GM21423 (cell line): ENCODE data around the gene ATOSB.
A peak's percentile ranks its signal among the peaks of the same experiment; 100 is the strongest.
"Not testable (repeated sequence)": the region's sequence is repeated elsewhere in the genome, so short reads cannot be mapped to it uniquely, and the experiment has no call there.

ENCODE experiments used
- ATAC-seq: cut with Tn5 transposase; IDR thresholded peaks from one replicate; pipeline ENCODE4 v1.9.1; 2021; ENCODE audit warnings: mild to moderate bottlenecking, moderate library complexity; ENCODE audit not compliant: unreplicated experiment

Gene ATOSB

GRCh38 chr9:35115680-35116538 is at the start of gene ATOSB:
TSS of gene ATOSB (minus strand) at chr9:35115862. CDS start at chr9:35108274, 7,588 bp downstream.
- ATAC-seq = peak; percentile 54

GRCh38 chr9:35164711-35165110 is 49.0 kb upstream of the ATOSB start:
- no peak for ATAC-seq

DNA sequence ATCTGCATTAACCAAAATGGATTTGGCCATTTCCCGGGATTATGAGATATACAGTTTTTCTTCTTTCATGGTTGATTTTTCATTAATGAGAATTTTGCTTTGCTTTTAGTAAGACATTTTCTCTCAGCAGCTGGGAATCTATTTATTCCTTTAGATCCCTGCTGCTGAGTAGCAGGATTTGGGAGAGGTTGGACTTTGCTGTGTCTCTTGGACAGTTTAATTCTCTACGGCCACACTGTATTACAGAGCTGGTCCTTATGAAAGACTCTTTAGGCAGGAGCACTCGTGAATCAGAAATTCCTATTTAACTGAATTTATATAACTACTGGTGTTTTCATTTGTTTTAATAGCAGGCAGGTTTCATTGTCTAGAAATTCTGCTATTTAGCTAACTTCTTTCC is 47.8 kb upstream of the ATOSB start:
- ATAC-seq = no peak

DNA sequence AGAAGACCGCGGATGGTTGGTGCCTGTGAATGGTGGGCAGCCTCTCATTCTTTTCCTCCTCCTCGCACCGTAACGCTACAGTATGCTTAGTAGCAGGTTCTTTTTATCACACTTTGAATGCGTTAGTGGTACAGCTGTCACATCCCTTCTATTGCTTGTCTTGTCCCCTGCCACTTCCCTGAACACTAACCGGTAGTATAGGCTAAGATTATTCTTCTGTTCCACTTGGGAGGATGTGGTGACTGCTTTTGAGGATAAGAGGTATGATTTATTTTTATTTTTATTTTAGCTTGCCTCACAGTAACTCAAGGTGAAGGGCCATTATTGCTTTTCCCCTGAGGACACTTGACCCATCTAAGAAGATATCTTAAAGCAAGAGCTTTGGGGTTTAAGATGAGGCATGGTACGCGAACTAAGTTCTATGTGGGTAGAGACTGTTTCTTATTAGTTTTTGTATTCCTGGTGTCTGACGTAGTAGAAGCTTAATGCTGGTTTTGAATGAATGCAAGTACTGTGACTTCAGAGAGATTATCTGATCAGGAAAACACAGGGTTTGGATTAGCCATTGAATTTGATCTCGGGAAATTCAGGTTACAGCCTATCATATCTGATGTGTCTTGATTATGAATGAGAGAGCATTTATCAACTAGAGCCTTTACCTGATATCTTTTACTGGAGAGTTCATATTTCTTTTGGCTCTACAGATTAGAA is 47.1 kb upstream of the ATOSB start:
- no peak for ATAC-seq

GRCh38 chr9:35161713-35162604 is 46.3 kb upstream of the ATOSB start, which contains the start of gene UNC13B:
TSS of gene UNC13B (plus strand) at chr9:35162009. CDS start at chr9:35162284, 275 bp downstream.
- peak; percentile 50 for ATAC-seq

GRCh38 chr9:35158501-35159280 is 43.0 kb upstream of the ATOSB start:
- ATAC-seq = no peak

GRCh38 chr9:35157836-35158235 is 42.2 kb upstream of the ATOSB start:
- not testable (repeated sequence) for ATAC-seq

- no peak for ATAC-seq
These were observed 41.1 kb upstream of the ATOSB start for GRCh38 chr9:35156781-35157180.

- ATAC-seq = no peak
These were observed 37.3 kb upstream of the ATOSB start for GRCh38 chr9:35152926-35153325.

DNA sequence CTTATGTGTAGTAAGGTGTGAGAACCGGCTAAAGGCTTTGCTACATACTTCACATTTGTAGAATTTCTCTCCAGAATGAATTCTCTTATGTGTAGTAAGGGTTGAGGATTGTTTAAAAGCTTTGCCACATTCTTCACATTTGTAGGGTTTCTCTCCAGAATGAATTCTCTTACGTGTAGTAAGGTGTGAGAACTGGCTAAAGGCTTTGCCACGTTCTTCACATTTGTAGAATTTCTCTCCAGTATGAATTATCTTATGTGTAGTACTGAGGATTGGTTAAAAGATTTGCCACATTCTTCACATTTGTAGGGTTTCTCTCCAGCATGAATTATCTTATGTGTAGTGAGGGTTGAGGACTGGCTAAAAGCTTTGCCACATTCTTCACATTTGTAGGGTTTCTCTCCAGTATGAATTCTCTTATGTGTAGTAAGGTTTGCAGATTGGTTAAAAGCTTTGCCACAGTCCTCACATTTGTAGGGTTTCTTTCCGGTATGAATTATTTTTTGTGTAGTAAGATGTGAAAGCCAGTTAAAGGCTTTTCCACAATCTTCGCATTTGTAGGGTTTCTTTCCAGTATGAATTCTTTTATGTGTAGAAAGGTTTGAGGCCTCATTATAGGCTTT is 32.4 kb upstream of the ATOSB start:
- not testable (repeated sequence) for ATAC-seq

DNA sequence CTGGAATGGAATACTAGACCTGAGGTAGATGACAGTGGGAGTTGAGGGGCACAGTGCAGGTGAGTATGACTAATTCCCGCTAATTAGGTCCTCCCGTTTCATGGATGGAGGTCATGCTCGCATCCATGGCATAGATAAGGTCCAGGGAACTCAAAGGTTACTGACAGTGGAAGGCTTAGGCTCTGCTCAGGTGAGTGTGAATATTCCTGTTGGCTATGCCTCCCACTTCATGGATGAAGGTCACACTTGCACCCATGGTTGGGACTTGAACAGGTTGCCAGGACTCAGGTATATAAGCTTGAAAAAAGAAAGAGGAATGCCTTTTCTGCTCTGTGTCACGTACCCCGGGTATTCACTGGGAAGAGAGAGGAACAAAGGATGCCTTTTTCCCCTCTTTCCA is 26.4 kb upstream of the ATOSB start:
- ATAC-seq = no peak

- ATAC-seq = no peak
These were observed 24.4 kb upstream of the ATOSB start for GRCh38 chr9:35140093-35140492.

DNA sequence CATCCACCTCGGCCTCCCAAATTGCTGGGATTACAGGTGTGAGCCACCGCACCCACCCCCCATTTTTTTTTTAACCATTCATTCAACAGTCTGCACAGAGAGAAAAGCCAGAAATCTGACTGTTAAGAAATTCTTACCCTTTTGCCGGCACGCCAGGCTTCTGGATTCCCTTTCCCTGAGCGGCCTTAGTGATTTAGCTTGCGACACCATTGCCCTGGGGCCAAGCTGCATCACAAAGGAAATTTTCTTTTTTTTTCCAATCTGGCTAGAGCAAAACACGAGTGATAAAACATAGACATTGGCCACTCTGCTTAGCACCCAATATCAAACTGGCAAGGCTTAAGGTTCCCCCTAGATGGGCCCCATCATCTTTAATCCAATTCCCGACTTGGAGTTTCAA is 21.2 kb upstream of the ATOSB start:
- ATAC-seq = no peak

DNA sequence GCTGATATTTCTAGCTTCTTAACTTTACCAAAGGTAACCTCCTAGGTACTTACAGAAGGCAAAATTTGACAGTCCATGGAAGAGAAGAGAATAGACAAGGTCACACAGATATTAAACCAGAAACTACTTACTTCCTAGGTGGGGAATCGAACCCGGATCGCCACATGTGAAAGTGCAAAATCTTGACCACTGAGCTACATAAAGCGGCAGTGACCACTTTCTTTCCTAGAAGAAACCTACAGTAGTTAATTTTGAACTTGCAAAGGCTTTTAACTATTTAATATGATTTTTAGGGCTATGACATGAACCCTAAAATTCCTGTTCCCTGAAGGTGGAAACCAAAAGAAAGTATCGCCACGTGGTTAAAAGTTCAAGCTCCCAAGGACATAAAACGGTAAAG is 20.3 kb upstream of the ATOSB start:
- ATAC-seq = no peak

DNA sequence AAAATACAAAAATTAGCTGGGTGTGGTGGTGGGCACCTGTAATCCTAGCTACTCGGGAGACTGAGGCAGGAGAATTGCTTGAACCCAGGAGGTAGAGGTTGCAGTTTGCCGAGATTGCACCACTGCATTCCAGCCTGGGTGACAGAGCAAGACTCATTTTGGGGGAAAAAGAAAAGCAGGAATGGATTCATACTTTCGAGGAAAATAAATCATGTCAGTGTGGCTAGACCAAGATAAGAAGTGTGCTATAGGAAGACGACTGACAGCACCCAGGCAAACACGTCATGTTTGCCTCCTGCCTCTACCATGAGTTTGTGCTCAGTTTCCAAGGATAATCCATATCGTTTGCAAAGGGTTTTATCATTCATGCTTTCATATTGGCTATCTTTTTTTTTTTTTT is 19.3 kb upstream of the ATOSB start:
- ATAC-seq = no peak

DNA sequence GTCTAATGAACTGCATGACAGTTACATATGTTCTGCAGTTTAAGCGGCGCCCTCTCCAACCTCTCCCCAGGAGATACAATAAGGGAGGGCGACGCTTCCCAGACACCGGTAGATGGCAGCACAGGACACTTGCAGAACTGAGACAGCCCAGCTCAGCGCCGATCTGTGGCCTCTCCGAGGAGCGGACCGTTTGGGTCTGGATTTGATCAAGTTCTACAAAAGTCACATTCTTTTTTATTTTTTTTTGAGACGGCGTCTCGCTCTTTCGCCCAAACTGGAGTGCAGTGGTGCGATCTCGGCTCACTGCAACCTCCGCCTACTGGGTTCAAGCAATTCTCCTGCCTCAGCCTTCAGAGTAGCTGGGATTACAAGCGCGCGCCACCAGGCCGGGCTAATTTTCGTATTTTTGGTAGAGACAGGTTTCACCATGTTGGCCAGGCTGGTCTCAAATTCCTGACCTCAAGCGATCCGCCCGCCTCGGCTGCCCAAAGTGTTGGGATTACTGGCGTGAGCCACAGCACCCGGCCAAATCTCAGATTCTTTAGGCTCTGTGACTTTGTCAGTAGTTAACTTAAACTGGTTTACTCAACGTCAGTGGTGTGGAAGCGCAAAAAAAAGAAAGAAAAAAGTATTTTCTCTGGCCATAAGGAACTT is 1.4 kb upstream of the ATOSB start:
- peak; percentile 45 for ATAC-seq

DNA sequence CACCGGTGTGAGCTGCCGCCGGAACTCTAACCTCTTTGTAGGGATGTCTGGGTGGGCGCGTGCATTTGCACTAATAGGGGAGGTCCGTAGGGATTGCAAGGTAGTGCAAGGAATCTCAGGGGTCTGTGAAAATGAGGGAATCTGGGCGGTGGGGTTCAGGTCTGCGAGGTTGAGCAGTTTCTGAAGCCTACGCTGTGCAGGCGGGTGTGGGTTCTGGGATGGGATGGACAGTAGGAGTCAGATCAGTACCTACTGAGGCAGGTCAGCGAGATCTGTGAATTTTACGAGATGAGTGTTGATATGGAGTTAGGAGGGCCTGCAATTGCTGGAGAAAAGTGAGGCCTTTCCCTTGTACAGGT is 856 bp upstream of the ATOSB start:
- no peak for ATAC-seq

DNA sequence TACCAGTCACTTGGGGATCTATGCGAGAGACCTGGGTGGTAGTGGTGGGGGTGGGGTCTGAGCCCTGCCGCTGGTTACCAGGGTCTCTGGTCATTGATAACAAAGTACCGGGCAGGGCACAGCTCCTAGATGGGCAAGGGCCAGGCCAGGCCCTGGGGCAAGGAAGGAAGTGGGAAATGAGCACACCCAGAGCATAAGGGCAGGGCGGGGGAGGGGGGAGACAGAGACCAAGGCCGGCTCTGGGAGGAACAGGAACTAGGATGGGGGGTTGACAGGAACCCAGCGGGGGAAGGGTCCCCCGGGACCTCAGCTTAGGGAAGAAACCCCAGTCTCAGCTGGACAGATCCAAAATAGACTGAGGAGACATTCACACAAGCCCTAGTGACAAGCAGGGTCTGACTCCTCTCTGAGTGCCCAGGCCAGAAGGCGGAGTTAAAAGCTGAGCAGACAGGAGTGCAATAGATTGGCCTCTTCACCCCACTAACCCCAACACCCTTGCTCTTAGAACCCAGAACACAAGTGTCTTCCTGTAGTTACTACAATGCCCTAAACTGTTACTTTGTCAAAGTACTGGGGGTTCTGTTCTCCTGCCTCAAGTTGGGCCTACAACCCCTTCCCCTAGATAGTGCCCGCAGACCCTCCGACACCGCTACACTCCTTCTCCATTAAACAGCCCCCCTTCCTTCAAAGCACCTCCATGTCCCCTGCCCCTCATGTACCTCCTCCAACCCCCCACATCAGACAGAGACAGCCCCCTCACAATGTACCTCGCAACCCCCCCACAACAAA is 628 bp downstream of the ATOSB start:
- ATAC-seq = no peak
